ENCODE measurements around the gene ACVR1C.

The ACVR1C gene

DNA sequence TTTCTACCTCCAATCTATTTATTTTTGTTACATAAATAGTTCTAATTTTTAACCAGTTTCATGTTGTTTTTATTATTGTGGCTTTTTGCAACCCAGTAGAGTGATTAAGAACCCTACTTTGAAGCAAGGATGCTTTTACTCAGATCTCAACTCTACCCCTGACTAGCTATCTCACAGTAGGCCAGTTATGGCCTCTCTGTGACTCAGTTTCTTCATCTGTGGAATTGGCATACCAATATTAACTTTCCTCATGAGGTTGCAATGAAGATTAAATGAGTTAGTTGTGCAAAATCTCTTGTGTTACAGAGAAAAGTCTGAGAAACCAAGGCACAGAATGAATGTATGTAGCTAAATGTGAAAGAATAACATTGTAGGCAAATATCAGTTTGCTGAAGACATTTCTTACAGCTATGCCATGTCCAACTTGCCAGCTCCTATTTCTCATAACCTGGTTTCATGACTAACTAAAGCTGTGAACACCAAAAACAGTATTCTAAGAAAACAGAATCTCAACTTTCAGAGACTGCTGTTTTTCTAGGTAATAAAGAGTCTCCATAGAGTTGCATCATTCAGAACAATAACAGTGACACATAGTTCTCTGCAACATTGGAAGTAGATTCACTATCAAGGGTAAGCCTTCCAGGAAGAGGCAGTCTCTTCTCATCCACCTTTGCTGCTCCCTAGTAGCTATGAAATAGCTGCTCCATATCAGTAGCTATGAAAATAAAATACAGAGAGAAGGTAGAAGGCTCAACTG is 151.5 kb downstream of the ACVR1C start:
- no peaks in the 10 kb centered on the region for H3K36me3 ChIP-seq (ENCODE audit: control insufficient read depth, low read length)
- peaks cover 31% of the 10 kb centered on the region for H3K4me1 ChIP-seq (ENCODE audit: control insufficient read depth, low read length)
- H3K79me2 ChIP-seq (ENCODE audit: control insufficient read depth, low read length), result no peaks in the 10 kb centered on the region
- TF ChIP-seq, protein P1, sequence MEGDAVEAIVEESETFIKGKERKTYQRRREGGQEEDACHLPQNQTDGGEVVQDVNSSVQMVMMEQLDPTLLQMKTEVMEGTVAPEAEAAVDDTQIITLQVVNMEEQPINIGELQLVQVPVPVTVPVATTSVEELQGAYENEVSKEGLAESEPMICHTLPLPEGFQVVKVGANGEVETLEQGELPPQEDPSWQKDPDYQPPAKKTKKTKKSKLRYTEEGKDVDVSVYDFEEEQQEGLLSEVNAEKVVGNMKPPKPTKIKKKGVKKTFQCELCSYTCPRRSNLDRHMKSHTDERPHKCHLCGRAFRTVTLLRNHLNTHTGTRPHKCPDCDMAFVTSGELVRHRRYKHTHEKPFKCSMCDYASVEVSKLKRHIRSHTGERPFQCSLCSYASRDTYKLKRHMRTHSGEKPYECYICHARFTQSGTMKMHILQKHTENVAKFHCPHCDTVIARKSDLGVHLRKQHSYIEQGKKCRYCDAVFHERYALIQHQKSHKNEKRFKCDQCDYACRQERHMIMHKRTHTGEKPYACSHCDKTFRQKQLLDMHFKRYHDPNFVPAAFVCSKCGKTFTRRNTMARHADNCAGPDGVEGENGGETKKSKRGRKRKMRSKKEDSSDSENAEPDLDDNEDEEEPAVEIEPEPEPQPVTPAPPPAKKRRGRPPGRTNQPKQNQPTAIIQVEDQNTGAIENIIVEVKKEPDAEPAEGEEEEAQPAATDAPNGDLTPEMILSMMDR (IDR thresholded peaks at IDR 0.05; ENCODE audit: low read depth, low read length, poor library complexity, severe bottlenecking), result no peak
- TF ChIP-seq EZH2phosphoT487 (IDR thresholded peaks at IDR 0.05; ENCODE audit: borderline replicate concordance, low read length), result no peak
- H3K4me2 ChIP-seq (ENCODE audit: low read length), result no peak overlapping the region
- no peaks in the 10 kb centered on the region for H4K20me1 ChIP-seq (ENCODE audit: control insufficient read depth, insufficient read depth, low read depth, low read length)
- H3K9me2 ChIP-seq (replicated peaks; ENCODE audit: control insufficient read depth, low read length), result no peaks in the 10 kb centered on the region
- H3K27me3 ChIP-seq (ENCODE audit: control insufficient read depth, low read length), result no peaks in the 10 kb centered on the region
- no peaks in the 10 kb centered on the region for H3F3A ChIP-seq (ENCODE audit: control insufficient read depth, insufficient read depth)
- no peak overlapping the region for H3K4me3 ChIP-seq (ENCODE audit: low read length)
- H3K27ac ChIP-seq (ENCODE audit: low read depth, low read length), result no peak overlapping the region
- no peaks in the 10 kb centered on the region for H3K9me3 ChIP-seq (ENCODE audit: control insufficient read depth, insufficient read depth, low read length)

All from DOHH2 (cell line).